Measurements from ENCODE around the gene GJC2.

DNA sequence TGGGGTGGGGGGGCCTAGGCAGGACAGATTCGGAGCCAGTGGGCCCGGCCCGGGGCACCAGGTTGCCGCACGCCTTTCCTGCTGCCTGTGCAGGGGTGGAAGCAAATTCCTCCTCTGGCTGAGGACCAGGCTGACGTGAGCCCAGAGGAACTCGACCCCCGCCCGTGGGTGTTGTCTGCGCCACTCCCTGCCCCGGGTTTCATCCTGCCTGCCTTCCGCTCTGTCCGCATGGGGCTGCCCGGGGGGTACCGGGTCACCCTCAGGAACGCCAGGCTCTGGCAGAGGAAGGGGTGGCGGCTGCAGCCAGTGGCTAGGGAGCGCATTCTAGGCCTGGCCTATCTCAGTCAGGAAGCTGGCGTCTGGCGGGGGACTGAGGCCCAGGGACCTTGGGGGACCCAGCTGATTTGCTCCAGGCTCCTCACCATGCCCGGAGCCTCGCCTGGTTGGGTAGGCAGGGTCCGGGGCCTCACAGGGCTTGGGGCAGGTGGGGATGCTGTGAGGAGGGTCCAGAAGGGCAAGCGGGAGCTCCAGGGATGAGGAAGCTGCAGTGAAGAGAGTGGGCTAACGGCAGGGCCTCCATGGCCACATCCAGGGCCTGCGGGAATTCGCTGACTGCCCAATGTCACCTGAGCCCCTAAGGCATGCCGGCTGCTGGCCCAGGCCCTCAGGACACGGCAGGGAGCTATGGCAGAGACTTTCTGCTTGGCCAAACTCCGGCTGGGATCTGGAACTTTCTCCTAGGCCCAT lies 13.4 kb downstream of the GJC2 start:
- no peak for TF ChIP-seq POLR2A (IDR thresholded peaks at IDR 0.05)
- TF ChIP-seq, protein P1, sequence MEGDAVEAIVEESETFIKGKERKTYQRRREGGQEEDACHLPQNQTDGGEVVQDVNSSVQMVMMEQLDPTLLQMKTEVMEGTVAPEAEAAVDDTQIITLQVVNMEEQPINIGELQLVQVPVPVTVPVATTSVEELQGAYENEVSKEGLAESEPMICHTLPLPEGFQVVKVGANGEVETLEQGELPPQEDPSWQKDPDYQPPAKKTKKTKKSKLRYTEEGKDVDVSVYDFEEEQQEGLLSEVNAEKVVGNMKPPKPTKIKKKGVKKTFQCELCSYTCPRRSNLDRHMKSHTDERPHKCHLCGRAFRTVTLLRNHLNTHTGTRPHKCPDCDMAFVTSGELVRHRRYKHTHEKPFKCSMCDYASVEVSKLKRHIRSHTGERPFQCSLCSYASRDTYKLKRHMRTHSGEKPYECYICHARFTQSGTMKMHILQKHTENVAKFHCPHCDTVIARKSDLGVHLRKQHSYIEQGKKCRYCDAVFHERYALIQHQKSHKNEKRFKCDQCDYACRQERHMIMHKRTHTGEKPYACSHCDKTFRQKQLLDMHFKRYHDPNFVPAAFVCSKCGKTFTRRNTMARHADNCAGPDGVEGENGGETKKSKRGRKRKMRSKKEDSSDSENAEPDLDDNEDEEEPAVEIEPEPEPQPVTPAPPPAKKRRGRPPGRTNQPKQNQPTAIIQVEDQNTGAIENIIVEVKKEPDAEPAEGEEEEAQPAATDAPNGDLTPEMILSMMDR (IDR thresholded peaks at IDR 0.05), result no peak

Measured in Peyer's patch (tissue), 4 donors.